Loucy (cell line): ENCODE results near the gene GPRC5A.

Experiments used
- CTCF ChIP-seq: fragments of 200-600 bp; sonication (generic); conservative IDR thresholded peaks from 2 replicates; pipeline ENCODE4 v1.5.1; 2014; ENCODE audit warnings: mild to moderate bottlenecking, antibody characterized with exemption, low read length
- EZH2phosphoT487 ChIP-seq: fragments of 200-600 bp; IDR thresholded peaks from 2 replicates; pipeline ENCODE4 v1.6.1; 2018; ENCODE audit warnings: antibody characterized with exemption, mild to moderate bottlenecking, moderate library complexity, borderline replicate concordance

- TF ChIP-seq CTCF (no peak), EZH2phosphoT487 (no peak)
Observed at GRCh38 chr12:12947902-12948301, 56.5 kb downstream of the GPRC5A start.
